GM12873 (cell line): ENCODE data around the gene NDUFA7.

ENCODE experiments used
- TF ChIP-seq, protein P1 (sequence below): IDR thresholded peaks from 2 replicates; pipeline ENCODE4 v1.5.1; 2012; ENCODE audit warnings: low read depth, mild to moderate bottlenecking, moderate library complexity, low read length, control low read depth; ENCODE audit not compliant: insufficient read depth; ENCODE audit errors: missing control alignments

The NDUFA7 gene

DNA sequence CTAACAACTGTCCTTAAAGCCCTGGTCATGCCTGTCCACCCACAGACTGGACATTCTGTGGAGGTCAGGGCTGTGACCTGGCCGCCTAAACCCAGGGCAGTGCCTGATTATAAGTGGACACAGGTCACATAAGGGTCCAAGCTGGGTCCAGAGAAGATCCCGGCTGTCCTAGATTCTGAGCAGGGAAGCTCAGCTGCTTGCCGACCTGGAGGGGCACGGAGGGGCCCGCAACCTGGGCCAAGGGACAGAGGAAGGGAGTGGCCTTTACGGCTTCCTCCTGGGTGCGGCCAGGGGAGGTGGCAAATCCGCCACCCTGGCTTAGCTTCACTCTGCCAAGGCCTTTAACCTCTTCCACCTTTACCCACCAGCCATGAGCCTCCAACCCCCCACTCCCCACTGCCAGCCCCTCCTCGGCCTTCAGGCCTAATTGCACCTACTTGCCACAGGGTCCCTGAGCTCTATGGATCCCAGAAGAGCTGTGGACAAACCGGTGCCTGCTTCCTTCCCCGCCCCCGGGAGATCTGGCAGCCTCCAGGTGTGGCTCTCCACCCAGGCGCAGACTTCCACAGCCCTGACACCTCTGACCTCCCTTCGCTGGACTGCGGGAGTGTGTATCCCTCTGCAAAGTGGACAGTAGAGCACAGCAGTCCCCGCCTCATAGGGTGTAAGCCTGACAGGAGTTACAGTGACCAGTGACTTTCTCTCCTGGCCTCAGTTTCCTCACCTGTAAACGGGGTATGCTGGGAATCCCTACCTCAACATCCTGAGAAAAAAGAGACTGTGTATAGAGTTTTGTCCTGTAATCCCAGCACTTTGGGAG is 14.7 kb downstream of the NDUFA7 start:
- TF ChIP-seq, protein P1, sequence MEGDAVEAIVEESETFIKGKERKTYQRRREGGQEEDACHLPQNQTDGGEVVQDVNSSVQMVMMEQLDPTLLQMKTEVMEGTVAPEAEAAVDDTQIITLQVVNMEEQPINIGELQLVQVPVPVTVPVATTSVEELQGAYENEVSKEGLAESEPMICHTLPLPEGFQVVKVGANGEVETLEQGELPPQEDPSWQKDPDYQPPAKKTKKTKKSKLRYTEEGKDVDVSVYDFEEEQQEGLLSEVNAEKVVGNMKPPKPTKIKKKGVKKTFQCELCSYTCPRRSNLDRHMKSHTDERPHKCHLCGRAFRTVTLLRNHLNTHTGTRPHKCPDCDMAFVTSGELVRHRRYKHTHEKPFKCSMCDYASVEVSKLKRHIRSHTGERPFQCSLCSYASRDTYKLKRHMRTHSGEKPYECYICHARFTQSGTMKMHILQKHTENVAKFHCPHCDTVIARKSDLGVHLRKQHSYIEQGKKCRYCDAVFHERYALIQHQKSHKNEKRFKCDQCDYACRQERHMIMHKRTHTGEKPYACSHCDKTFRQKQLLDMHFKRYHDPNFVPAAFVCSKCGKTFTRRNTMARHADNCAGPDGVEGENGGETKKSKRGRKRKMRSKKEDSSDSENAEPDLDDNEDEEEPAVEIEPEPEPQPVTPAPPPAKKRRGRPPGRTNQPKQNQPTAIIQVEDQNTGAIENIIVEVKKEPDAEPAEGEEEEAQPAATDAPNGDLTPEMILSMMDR: no peak

DNA sequence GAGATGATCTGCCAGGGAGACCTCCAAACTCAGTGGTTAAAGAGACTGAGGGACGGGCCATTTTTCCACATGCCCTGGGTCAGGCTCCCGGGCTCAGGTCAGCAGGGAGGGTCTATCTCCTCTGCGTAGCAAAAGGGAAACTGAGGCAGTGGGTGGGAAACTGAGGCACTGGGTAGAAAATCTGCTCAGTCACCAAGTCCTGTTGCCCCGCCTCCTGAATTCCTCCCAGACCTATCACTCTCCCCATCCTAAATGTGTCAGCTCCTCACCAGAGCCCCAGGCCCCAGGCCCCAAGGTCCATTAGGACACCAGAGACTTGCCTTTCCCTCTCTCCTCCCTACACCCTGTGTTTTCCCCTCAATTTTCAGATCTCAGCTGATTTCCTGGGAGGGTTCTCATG is 15.4 kb downstream of the NDUFA7 start:
- TF ChIP-seq, protein P1: no peak

DNA sequence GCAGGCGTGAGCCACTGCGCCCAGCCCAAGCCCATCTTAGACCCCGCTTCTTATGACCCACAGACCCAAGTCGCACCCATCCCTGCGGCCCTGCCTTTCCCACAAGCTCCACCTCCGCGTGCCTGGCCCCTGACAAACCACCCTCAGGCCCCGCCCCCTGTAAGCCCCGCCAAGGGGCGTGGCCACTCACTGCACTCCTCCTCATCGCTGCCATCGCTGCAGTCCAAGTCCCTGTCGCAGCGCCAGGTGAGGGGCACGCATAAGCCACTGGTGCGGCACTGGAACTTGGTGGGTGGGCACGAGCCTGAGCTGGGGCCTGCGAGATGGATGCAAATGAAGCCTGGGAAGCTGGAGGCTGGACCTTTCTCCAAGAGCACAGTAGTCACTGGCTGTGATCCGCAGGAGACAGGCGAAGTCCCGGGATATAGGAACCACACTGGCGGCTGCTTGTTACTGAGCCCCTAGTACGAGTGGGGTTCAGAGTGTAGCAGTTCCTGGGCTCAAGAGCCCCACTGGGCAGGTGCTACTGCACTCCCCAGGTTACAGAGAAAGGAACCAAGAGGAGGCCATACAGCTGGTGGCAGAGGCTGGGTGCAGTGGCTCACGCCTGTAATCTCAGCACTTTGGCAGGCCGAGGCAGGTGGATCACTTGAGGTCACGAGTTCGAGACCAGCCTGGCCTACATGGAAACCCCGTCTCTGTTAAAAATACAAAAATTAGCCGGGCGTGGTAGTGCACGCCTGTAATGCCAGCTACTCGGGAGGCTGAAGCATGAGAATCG is 16.1 kb downstream of the NDUFA7 start:
- TF ChIP-seq, protein P1: no peak

DNA sequence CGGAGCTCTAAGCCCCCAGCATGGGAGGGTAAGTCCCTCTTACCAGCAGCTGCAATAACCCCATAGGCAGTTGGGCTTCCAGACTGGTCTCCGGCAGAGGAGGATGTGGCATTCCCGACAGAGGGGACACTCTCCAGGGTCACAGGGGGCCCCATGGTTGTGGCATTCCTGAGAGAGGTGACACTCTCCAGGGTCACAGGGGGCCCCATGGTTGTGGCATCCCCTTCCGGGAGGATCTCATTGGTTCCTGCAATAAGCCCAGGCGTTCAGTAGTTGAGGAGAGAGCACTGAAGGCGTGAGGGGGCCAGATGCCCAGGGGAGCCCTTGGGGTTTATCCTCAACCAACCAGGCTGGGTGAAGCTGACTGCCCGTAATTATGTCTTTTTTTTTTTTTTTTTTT is 18.4 kb downstream of the NDUFA7 start:
- TF ChIP-seq, protein P1: no peak

DNA sequence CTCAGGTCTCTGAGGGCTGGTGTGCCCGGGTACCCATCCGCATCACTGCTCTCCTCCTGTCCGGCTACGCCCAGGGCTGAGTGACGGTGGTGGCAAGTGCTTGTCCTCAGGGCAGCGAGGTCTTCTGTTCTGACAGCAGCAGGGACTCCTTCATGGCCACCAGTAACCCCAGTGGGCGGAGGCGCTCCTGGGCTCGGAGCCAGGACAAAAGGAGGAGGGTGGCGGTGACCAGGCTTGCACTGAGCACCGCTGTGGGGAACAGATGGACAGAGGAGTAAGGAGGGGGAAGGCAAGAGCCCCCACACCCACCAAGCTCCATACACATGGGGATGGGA is 18.9 kb downstream of the NDUFA7 start:
- TF ChIP-seq, protein P1: no peak

DNA sequence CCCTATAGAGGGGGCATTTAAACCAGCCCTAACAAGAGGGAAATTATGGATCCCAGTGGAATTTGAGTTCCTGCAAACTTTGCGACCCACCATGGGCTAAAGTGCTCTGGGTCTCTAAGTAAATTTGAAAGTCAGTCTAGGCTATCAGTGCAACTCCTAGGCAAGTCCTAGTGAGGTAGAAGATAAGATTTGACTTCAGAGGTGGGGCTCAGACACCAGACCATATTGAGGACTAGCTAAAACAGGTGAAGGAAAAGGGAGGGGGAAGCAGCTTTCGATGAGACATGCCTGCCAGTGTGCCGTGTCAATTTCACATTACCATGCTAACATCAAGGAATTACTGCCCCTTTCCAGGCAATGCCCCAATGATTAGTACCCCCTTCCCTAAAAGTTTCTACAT is 51.5 kb downstream of the NDUFA7 start:
- TF ChIP-seq, protein P1: no peak

DNA sequence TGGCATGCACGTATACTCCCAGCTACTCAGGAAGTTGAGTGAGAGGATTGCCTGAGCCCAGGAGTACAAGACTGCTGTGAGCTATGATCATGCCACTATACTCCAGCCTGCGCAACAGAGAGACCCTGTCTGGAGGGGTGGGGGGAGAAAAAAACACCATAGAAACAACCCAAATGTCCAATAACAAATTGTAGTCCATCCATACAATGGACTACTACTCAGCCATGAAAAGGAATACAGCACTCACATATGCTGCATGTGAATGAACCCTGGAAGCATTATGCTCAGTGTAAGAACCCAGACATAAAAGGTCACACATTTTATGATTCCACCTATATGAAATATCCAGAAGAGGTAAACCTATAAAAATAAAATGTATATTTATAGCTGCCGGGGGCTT is 55.3 kb downstream of the NDUFA7 start:
- TF ChIP-seq, protein P1: no peak
